GM12865 (cell line): ENCODE data around the gene MPRIP.
A peak's percentile ranks its signal among the peaks of the same experiment; 100 is the strongest.

Source experiments
- DNase-seq: peaks from one replicate; pipeline ENCODE4 v3.0.0; 2010; ENCODE audit warnings: low read depth
- H3K4me3 ChIP-seq: 2 replicates; pipeline ENCODE4 v1.5.1; 2011; ENCODE audit warnings: mild to moderate bottlenecking, low read depth, low read length, control low read depth
- CTCF ChIP-seq: IDR thresholded peaks from 2 replicates; pipeline ENCODE4 v1.5.1; 2011; ENCODE audit warnings: low read length, control low read depth, low read depth, inconsistent platforms; ENCODE audit not compliant: insufficient read depth; ENCODE audit errors: missing control alignments

Gene MPRIP

GRCh38 chr17:17043461-17044271, 1.4 kb downstream of the MPRIP start:
- TF ChIP-seq CTCF: no peak
- DNase-seq: peak; percentile 29
- peak overlapping the region; percentile 68 for H3K4me3 ChIP-seq

DNA sequence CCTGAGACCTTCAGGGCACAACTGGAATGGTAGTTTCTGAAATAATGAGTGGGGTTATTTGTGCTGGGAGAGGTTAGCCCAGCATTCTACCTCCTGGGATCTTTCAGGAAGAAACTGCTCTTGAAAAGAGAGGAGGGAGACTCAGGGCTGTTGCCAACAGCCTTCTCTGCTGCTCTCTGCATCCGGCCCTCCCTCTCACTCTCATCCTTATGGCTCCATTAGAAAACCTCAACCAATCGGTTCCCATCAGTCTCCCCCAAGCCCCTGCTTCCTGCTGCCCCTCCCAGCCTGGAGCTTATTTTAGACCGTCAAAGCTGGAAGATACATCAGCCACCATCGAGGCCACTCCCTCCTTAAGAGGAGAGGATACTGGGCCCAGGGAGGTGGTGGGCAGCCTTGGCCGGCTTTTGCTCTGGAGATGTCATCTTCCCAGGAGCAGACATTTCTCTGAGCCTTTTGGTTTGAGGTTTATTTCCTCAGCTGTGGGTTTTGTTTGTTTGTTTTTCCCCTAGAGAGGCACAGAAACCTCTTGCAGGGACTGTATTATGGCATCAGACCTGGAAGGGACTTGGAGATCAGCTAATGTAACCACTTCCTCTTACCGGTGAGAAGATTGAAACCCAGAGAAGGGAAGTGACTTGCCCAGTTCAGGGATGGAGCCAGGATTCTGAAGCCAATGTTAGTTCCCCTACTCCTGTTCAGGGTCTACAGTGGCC, 2.7 kb downstream of the MPRIP start:
- peak; percentile 65 for DNase-seq
- H3K4me3 ChIP-seq: peak overlapping the region; percentile 68
- TF ChIP-seq CTCF: no peak

DNA sequence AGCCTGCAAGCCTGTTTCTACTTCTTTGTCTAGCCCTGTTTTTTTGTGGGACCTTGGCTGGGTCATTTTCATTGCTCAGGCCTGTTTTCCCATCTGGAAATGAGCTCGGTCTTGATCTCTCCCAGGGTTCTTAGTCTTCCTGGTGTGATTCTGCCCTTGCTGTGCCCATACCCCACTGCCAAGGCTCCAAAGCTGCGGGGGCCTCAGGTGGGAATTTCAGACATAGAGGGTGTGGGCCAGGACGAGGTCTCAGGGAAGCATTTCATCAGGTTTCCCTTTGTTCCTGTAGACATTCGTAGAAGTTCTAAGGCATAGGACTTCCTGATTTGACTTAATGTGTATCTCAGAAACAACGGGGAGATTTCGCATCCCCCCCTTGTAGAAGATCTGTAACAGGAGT, 5.8 kb downstream of the MPRIP start:
- no peak for DNase-seq
- no peak for TF ChIP-seq CTCF
- H3K4me3 ChIP-seq: no peak overlapping the region

- no peak overlapping the region for H3K4me3 ChIP-seq
- no peak for DNase-seq
- TF ChIP-seq CTCF: no peak
Observed at GRCh38 chr17:17050346-17051345, 8.4 kb downstream of the MPRIP start.

- no peak for TF ChIP-seq CTCF
- H3K4me3 ChIP-seq: no peak overlapping the region
- DNase-seq: no peak
Observed at GRCh38 chr17:17051380-17051779, 9.1 kb downstream of the MPRIP start.

DNA sequence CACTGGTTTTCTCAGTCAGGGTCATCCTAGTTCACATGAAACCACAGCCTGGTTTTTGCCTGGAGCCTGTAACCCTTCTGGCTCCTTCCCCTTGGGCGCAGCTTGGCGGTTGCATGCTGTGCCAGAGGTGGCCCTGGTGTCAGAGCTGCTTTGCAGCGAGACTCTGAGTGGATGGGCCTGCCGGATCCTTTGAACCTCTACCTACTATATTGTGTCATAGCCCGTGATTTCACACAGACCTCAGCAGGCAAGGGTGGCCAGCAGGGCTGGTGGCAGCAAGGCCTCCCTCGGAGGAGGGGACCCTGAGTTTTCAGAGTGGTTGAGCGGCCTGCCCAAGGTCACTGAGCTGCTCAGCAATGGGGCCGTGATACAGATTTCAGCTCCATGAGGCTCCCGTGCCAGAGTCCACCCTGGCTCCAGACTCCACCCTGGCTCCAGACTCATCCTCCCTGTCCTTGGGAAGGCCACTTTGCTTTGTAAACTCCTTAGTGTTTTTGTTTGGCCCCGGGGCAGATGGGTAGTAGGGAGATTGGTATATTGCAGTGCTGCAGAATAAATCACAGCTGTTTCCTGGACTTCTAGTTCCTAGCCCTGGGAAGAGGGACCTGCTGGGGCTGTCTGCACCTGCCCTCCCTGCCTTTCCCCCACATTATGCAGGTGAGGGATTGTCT, 9.7 kb downstream of the MPRIP start:
- DNase-seq: no peak
- H3K4me3 ChIP-seq: no peak overlapping the region
- no peak for TF ChIP-seq CTCF
